ENCODE data around the gene CLEC1B.
"Not testable (repeated sequence)": the region's sequence is repeated elsewhere in the genome, so short reads cannot be mapped to it uniquely, and the experiment has no call there.

GRCh38 chr12:9952954-9953729 lies 45.8 kb downstream of the CLEC1B start:
- not testable (repeated sequence) for TF ChIP-seq HDGF (IDR thresholded peaks at IDR 0.05; ENCODE audit: borderline replicate concordance); NFRKB (IDR thresholded peaks at IDR 0.05); ARNT (IDR thresholded peaks at IDR 0.05); BHLHE40 (IDR thresholded peaks at IDR 0.05; ENCODE audit: borderline replicate concordance); ELF4 (IDR thresholded peaks at IDR 0.05); ZNF384 (IDR thresholded peaks at IDR 0.05)
